ENCODE results near the gene GTF3C1.

GTF3C1 gene

GRCh38 chr16:27429981-27430441, 119.7 kb downstream of the GTF3C1 start:
- H3K4me3 ChIP-seq (ENCODE audit: low read length), result no peak overlapping the region
- TF ChIP-seq CTCF (IDR thresholded peaks at IDR 0.05; ENCODE audit: insufficient read depth, low read depth, low read length, missing control alignments), result no peak
- DNase-seq (ENCODE audit: low read depth), result no peak

- DNase-seq (ENCODE audit: low read depth), result no peak
- no peak for TF ChIP-seq CTCF (IDR thresholded peaks at IDR 0.05; ENCODE audit: insufficient read depth, low read depth, low read length, missing control alignments)
Observed at GRCh38 chr16:27429330-27429871, 120.3 kb downstream of the GTF3C1 start.

GRCh38 chr16:27428026-27428785, 121.5 kb downstream of the GTF3C1 start:
- no peak for DNase-seq (ENCODE audit: low read depth)
- no peak overlapping the region for H3K4me3 ChIP-seq (ENCODE audit: low read length)
- TF ChIP-seq CTCF (IDR thresholded peaks at IDR 0.05; ENCODE audit: insufficient read depth, low read depth, low read length, missing control alignments), result peak; percentile 9

More at GRCh38 chr16:27429330-27429871, 120.3 kb downstream of the GTF3C1 start:
- H3K4me3 ChIP-seq (ENCODE audit: low read length), result no peak overlapping the region

DNA sequence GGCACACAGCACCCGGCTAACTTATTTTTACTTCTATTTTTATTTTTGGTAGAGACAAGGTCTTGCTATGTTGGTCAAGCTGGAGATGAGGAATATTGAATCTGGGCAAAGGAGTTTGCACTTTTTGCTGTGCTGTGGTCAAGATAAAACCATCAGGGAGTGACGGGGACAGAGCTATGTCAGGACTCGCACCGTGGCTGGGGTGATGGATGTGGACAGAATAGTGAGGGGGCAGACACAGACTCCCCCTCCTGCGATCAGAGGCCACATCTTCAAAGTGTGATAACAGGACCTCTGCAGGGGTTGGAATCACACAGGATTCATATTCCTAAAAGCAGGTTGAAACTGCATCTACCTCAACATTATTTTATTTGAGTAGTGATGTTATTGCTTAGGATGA, 122.2 kb downstream of the GTF3C1 start:
- no peak overlapping the region for H3K4me3 ChIP-seq (ENCODE audit: low read length)
- TF ChIP-seq CTCF (IDR thresholded peaks at IDR 0.05; ENCODE audit: insufficient read depth, low read depth, low read length, missing control alignments), result no peak
- DNase-seq (ENCODE audit: low read depth), result no peak

- TF ChIP-seq CTCF (IDR thresholded peaks at IDR 0.05; ENCODE audit: insufficient read depth, low read depth, low read length, missing control alignments), result no peak
- H3K4me3 ChIP-seq (ENCODE audit: low read length), result no peak overlapping the region
- DNase-seq (ENCODE audit: low read depth), result peak; percentile 90
Observed at GRCh38 chr16:27426423-27427408, 123.0 kb downstream of the GTF3C1 start.

DNA sequence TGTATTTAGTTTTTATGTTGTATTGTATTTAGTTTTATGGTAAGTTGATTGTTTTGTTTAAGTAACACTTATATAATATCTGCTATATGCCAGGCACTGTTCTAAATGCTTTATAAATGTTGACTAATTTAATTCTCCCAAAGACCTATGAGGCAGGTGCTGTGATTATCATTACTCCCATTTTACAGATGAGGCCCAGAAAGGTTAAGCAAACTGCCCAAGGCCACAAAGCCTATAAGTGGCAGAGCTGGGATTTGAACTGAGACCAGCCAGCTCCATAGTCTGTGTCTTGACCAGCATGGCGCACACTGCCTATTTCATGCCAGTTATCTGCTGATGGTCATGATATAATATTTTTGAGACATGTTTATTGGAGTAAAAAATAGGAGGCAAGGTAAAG, 123.8 kb downstream of the GTF3C1 start:
- DNase-seq (ENCODE audit: low read depth), result no peak
- no peak for TF ChIP-seq CTCF (IDR thresholded peaks at IDR 0.05; ENCODE audit: insufficient read depth, low read depth, low read length, missing control alignments)
- H3K4me3 ChIP-seq (ENCODE audit: low read length), result no peak overlapping the region

Data from epithelial cell of esophagus (primary cell).